Astrocyte of the spinal cord (primary cell): Measurements from ENCODE around the gene RNF214.

Experiments used
- DNase-seq: peaks from one replicate; pipeline ENCODE4 v3.0.0; 2011; ENCODE audit warnings: low read depth, low spot score
- H3K4me3 ChIP-seq: 2 replicates; pipeline ENCODE4 v1.5.1; 2011; ENCODE audit warnings: low read depth, mild to moderate bottlenecking, low read length, moderate library complexity
- in situ Hi-C: cut with HindIII; loops from 2 replicates; pipeline ENCODE4 v1.10.0; 2017; ENCODE audit warnings: low sequenced_read_pairs
- TF ChIP-seq, protein P1 (sequence below): IDR thresholded peaks from 2 replicates; pipeline ENCODE4 v1.5.1; 2012; ENCODE audit warnings: low read depth, mild to moderate bottlenecking, low read length, inconsistent platforms

RNF214 gene

GRCh38 chr11:117334896-117335295, 102.4 kb downstream of the RNF214 start:
- in situ Hi-C loops: no loop called here
- H3K4me3 ChIP-seq: no peak overlapping the region
- DNase-seq: no peak
- TF ChIP-seq, protein P1, sequence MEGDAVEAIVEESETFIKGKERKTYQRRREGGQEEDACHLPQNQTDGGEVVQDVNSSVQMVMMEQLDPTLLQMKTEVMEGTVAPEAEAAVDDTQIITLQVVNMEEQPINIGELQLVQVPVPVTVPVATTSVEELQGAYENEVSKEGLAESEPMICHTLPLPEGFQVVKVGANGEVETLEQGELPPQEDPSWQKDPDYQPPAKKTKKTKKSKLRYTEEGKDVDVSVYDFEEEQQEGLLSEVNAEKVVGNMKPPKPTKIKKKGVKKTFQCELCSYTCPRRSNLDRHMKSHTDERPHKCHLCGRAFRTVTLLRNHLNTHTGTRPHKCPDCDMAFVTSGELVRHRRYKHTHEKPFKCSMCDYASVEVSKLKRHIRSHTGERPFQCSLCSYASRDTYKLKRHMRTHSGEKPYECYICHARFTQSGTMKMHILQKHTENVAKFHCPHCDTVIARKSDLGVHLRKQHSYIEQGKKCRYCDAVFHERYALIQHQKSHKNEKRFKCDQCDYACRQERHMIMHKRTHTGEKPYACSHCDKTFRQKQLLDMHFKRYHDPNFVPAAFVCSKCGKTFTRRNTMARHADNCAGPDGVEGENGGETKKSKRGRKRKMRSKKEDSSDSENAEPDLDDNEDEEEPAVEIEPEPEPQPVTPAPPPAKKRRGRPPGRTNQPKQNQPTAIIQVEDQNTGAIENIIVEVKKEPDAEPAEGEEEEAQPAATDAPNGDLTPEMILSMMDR: no peak

DNA sequence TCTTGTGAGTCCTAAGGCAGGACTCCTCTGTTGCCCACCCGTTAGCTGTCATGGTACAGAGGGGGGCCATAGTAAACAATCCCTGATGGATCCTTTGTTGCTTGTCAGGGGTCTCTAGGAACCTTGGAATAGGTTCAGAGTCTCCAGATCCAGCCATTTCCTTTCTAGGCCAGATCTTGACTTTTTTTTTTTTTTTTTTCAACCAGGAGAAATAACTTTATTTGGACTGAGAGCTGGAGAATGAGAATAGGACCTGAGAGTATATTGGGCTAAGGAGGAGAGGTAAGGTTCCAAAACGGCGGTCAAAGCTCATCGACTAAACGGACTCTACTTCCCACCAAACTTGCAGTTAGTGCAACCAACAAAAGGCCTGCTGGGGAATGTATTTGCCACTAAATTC, 102.9 kb downstream of the RNF214 start:
- DNase-seq: no peak
- TF ChIP-seq, protein P1: no peak
- in situ Hi-C loops: no loop called here
- H3K4me3 ChIP-seq: no peak overlapping the region
